Adipocyte (in vitro differentiated cells): ENCODE data around the gene FOCAD.
"Not testable (repeated sequence)": the region's sequence is repeated elsewhere in the genome, so short reads cannot be mapped to it uniquely, and the experiment has no call there.

ENCODE experiments used
- DNase-seq: peaks from one replicate; pipeline ENCODE4 v3.0.0-alpha.2; 2015; ENCODE audit warnings: low read depth
- H3K27me3 ChIP-seq: replicated peaks from 2 replicates; pipeline ENCODE4 v1.7.0; 2013; ENCODE audit warnings: mild to moderate bottlenecking, low read length, moderate library complexity; ENCODE audit not compliant: control insufficient read depth, insufficient read depth
- H3K36me3 ChIP-seq: 2 replicates; pipeline ENCODE4 v1.7.0; 2013; ENCODE audit warnings: low read length, mild to moderate bottlenecking, moderate library complexity; ENCODE audit not compliant: control insufficient read depth, insufficient read depth, severe bottlenecking
- H3K4me1 ChIP-seq: 2 replicates; pipeline ENCODE4 v1.7.0; 2013; ENCODE audit warnings: mild to moderate bottlenecking, low read length, moderate library complexity; ENCODE audit not compliant: control insufficient read depth, insufficient read depth
- H3K4me3 ChIP-seq: 2 replicates; pipeline ENCODE4 v1.7.0; 2013; ENCODE audit warnings: mild to moderate bottlenecking, low read length, moderate library complexity
- H3K9ac ChIP-seq: 2 replicates; pipeline ENCODE4 v1.7.0; 2013; ENCODE audit warnings: mild to moderate bottlenecking, low read length, moderate library complexity
- H3K9me3 ChIP-seq: 2 replicates; pipeline ENCODE4 v1.7.0; 2013; ENCODE audit warnings: mild to moderate bottlenecking, low read length, moderate library complexity; ENCODE audit not compliant: control insufficient read depth

The FOCAD gene

DNA sequence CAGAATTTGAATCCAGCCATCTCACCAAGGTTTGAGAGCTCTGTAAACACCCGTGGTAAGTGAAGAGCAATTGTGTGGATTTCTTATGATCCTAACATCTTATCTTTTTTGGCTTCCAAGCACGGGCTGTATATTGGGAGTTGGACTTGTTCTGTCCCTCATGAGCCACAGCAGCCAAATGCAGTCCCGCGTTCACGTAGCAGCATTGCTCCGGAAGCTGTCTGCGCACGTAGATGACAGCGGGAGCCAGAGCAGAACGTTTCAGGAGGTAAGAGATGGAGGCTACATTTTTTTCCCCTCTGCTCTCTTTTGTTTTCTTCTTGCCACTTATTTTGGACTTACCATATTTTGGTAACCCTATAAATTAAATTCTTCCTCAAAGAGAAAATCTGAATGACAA lies 260.4 kb downstream of the FOCAD start:
- Histone ChIP-seq H3K36me3 (peaks cover 33% of the 10 kb centered on the region), H3K4me3 (no peak overlapping the region), H3K9ac (no peak overlapping the region), H3K27me3 (no peaks in the 10 kb centered on the region), H3K9me3 (no peaks in the 10 kb centered on the region), H3K4me1 (no peaks in the 10 kb centered on the region)
- no peak for DNase-seq

DNA sequence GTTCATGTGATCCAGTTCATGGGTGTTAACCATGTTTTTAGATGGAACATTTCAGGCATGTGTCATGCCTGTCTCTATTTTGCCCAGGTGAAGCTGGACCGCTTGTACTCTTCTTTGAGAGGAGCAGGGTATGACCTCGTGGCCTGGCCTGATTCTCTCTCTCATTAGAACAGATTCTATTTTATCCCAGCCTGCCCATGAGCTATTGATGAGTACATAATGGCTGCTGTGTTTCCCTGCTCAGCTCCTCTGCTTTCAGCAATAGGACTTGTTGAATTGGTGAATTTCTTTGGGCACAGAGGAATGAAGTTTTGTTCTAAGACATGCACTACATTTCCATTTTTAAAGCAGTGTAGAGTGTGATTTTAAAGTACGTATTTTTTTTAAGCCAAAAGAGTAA lies 261.2 kb downstream of the FOCAD start:
- H3K4me1 ChIP-seq, result no peaks in the 10 kb centered on the region
- H3K4me3 ChIP-seq, result no peak overlapping the region
- H3K9ac ChIP-seq, result no peak overlapping the region
- DNase-seq, result no peak
- H3K36me3 ChIP-seq, result peaks cover 40% of the 10 kb centered on the region
- H3K27me3 ChIP-seq, result no peaks in the 10 kb centered on the region
- H3K9me3 ChIP-seq, result no peaks in the 10 kb centered on the region

DNA sequence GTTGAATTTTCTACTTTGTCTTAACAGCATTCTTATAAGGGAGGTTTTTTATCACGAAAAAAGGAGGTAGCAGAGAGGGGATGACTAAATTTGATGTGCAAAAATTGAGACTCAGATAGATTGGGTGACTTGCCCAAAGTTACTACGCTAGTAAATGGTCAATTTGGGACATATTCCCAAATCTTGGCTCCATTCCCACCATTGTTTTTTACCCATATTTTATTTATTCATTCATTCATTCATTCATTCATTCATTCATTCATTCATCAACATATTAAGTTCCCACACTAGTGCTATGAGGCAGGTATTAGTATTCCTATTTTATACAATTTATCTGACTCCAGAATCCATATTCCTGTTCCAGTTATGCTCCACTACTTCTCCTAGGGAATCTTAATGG lies 261.8 kb downstream of the FOCAD start:
- DNase-seq, result no peak
- no peak overlapping the region for H3K9ac ChIP-seq
- H3K27me3 ChIP-seq, result no peaks in the 10 kb centered on the region
- no peaks in the 10 kb centered on the region for H3K4me1 ChIP-seq
- H3K36me3 ChIP-seq, result peaks cover 44% of the 10 kb centered on the region
- H3K9me3 ChIP-seq, result no peaks in the 10 kb centered on the region
- no peak overlapping the region for H3K4me3 ChIP-seq

DNA sequence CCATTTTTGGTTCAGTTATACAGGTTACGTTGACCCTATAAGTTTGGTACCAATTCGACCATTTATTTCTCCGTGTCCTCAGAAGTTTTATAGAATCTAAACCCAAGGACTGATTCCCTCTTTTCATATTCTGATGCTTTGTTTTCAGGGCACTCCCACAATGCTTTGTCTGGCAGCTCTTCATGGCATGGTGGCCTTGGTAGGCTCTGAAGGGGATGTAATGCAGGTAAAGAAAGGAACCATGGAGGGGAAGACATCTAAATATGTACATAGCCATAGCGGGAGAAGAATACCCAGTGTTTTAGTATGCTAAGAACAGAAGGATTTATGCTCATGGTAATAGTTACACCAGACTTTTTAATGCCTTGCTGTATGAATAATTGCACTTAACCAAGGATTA lies 264.6 kb downstream of the FOCAD start:
- no peaks in the 10 kb centered on the region for H3K9me3 ChIP-seq
- no peak for DNase-seq
- H3K9ac ChIP-seq, result no peak overlapping the region
- no peaks in the 10 kb centered on the region for H3K27me3 ChIP-seq
- no peaks in the 10 kb centered on the region for H3K4me1 ChIP-seq
- H3K36me3 ChIP-seq, result peaks cover 69% of the 10 kb centered on the region
- H3K4me3 ChIP-seq, result no peak overlapping the region

DNA sequence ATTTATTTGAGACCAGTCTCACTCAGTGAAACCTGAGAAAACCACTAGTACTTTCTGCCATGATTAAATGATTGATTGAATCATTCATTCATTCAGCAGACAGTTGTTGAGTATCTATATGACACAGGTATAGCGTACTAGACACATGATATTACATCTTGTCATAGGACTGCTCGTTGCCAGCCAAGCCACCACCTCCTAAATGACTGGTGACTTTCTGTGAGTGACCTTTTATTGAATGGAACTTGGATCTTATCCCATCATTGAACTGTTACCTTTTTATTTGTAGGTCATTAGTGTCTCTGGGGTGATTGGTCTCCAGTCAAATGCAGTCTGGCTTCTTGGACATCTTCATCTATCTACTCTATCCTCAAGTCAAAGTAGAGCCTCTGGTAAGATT lies 266.6 kb downstream of the FOCAD start:
- Histone ChIP-seq H3K27me3 (no peaks in the 10 kb centered on the region), H3K4me1 (no peaks in the 10 kb centered on the region), H3K9me3 (no peaks in the 10 kb centered on the region), H3K36me3 (peaks cover 66% of the 10 kb centered on the region), H3K9ac (no peak overlapping the region), H3K4me3 (no peak overlapping the region)
- DNase-seq, result no peak

DNA sequence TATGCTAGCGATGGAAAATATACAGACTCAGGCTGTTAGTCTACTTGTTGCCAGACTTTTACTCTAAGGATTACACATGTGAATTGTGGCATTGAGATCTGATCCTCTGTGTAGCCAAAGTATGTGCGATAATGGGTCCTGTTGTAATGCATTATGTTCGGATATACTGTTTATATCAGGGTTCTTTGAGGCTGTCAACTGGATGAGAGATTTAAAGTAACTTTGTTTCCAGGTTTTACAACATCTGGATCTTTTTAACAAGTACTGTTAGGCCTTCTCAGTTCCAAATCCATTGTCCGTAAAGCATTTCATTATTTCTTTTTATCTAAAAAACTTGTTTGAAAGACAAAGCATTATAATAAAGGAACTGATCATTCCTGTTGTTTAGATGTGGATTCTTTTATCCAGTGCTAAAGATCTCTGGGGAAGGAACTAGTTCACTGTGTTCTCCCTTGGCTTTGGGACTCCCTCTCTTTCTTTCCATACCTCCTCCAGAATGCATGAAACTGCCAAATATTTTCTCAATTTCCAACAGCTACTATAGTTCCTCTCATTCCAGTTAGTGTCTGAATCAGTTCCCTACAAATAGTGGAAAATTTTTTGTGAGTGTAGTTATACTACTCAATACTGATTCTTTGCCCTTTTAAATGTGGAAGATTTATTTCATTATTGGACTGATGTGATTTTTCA lies 278.6 kb downstream of the FOCAD start:
- H3K36me3 ChIP-seq, result peaks cover 18% of the 10 kb centered on the region
- peaks cover 8% of the 10 kb centered on the region for H3K4me1 ChIP-seq
- peak overlapping the region; percentile 4 for H3K4me3 ChIP-seq
- no peaks in the 10 kb centered on the region for H3K9me3 ChIP-seq
- peak; percentile 9 for DNase-seq
- no peak overlapping the region for H3K9ac ChIP-seq
- no peaks in the 10 kb centered on the region for H3K27me3 ChIP-seq

DNA sequence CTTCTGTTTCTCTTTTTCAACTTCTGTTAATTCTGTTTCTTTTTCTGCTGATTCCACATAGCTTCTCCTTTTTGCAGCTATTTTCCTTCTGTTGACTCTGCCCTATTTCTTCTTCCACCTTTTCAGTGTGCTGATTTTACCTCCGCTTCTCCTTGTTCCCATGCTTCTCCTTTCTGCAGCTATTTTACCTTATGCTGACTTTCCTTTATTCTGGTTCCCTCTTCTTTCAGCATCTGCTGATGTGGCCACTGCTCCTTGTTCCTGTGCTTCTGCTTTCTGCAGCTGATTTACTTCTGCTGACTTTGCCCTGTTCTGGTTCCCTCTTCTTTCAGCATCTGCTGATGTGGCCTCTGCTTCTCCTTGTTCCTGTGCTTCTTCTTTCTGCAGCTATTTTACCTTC lies 288.6 kb downstream of the FOCAD start:
- peaks cover 5% of the 10 kb centered on the region for H3K9me3 ChIP-seq
- no peak overlapping the region for H3K4me3 ChIP-seq
- no peak for DNase-seq
- no peaks in the 10 kb centered on the region for H3K27me3 ChIP-seq
- no peaks in the 10 kb centered on the region for H3K4me1 ChIP-seq
- no peak overlapping the region for H3K9ac ChIP-seq
- H3K36me3 ChIP-seq, result peaks cover 21% of the 10 kb centered on the region

DNA sequence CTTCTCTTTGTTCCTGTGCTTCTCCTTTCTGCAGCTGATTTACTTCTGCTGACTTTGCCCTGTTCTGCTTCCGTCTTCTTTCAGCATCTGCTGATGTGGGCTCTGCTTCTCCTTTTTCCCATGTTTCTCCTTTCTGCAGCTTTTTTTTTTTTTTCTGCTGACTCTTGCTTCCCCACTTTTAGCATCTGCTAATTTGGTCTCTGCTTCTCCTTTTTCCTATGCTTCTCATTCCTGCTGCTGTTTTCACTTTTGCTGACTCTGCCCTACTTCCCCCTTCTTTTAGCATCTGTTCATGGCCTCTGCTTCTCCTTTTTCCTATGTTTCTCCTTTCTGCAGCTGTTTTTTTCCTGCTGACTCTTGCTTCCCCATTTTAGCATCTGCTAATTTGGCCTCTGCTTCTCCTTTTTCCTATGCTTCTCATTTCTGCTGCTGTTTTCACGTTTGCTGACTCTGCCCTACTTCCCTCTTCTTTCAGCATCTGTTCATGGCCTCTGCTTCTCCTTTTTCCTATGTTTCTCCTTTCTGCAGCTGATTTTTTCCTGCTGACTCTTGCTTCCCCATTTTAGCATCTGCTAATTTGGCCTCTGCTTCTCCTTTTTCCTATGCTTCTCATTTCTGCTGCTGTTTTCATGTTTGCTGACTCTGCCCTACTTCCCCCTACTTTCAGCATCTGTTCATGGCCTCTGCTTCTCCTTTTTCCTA lies 289.3 kb downstream of the FOCAD start:
- not testable (repeated sequence) for H3K27me3 ChIP-seq, H3K9ac ChIP-seq, DNase-seq, H3K4me3 ChIP-seq, H3K4me1 ChIP-seq, H3K9me3 ChIP-seq
- peaks cover 28% of the 10 kb centered on the region for H3K36me3 ChIP-seq

DNA sequence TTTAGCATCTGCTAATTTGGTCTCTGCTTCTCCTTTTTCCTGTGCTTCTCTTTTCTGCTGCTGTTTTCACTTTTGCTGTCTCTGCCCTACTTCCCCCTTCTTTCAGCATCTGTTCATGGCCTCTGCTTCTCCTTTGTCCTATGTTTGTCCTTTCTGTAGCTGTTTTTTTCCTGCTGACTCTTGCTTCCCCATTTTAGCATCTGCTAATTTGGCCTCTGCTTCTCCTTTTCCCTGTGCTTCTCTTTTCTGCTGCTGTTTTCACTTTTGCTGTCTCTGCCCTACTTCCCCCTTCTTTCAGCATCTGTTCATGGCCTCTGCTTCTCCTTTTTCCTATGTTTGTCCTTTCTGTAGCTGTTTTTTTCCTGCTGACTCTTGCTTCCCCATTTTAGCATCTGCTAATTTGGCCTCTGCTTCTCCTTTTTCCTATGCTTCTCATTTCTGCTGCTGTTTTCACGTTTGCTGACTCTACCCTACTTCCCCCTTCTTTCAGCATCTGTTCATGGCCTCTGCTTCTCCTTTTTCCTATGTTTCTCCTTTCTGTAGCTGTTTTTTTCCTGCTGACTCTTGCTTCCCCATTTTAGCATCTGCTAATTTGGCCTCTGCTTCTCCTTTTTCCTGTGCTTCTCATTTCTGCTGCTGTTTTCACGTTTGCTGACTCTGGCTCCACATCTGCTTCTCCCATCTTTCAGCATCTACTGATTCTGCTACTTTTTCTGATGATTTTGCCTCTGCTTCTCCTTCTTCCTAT lies 290.3 kb downstream of the FOCAD start:
- DNase-seq, result not testable (repeated sequence)

DNA sequence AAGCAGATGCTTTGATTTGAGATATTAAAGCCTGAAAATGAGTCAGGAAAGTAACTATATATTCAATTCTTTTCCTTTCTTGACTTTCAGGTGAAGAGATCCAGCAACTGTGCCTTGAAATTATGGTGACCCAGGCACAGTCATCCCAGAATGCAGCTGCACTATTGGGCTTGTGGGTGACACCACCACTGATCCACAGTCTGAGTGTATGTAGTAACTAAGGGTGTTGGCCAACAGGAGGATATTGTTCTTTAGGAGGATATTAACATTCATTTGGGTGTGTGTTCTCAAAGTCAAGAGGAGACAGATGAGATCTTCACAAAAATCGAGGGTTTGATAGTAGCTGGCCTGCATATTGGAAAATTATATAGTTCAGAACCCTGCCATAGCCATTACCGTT lies 294.2 kb downstream of the FOCAD start:
- no peak for DNase-seq
- Histone ChIP-seq H3K4me1 (peaks cover 21% of the 10 kb centered on the region), H3K9ac (no peak overlapping the region), H3K4me3 (no peak overlapping the region), H3K36me3 (peaks cover 34% of the 10 kb centered on the region), H3K9me3 (no peaks in the 10 kb centered on the region), H3K27me3 (no peaks in the 10 kb centered on the region)

More for the DNA sequence above, 290.3 kb downstream of the FOCAD start:
- not testable (repeated sequence) for H3K4me3 ChIP-seq, H3K9me3 ChIP-seq, H3K27me3 ChIP-seq, H3K4me1 ChIP-seq, H3K9ac ChIP-seq
- H3K36me3 ChIP-seq, result peaks cover 31% of the 10 kb centered on the region

DNA sequence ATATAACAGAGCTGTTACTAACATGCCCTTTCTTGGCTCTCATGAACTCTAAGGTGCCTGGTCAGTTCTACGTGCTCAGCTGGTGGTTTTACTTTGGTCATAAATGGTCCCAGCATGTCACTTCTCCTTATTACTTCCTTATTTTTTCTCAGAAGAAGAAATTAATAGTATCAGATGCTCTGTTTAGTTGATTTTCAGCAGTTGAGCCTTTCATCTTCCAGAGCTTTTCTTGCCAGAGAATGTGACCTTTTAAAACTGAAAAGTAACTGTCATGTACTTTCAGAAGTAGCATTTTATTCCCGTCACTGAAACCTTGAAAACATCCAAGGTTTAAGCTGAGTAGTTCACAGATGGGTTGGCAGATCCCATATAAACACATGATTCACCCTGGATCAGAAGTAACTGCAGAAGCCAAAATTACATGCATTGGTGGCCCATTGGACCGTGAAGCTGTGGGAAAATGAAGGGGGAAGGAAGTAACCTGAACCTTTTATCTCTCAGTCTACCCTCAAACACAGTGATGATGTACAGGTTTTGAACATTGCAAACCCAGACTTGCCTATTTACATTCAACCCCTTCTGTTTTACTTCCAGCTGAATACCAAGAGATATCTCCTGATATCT lies 296.9 kb downstream of the FOCAD start:
- H3K4me1 ChIP-seq, result peaks cover 21% of the 10 kb centered on the region
- peak overlapping the region; percentile 13 for H3K4me3 ChIP-seq
- no peaks in the 10 kb centered on the region for H3K9me3 ChIP-seq
- peaks cover 34% of the 10 kb centered on the region for H3K36me3 ChIP-seq
- peak overlapping the region; percentile 39 for H3K9ac ChIP-seq
- no peaks in the 10 kb centered on the region for H3K27me3 ChIP-seq
- DNase-seq, result peak; percentile 80
